ENCODE measurements around the gene USP33.
"Not testable (repeated sequence)": the region's sequence is repeated elsewhere in the genome, so short reads cannot be mapped to it uniquely, and the experiment has no call there.

Gene USP33

DNA sequence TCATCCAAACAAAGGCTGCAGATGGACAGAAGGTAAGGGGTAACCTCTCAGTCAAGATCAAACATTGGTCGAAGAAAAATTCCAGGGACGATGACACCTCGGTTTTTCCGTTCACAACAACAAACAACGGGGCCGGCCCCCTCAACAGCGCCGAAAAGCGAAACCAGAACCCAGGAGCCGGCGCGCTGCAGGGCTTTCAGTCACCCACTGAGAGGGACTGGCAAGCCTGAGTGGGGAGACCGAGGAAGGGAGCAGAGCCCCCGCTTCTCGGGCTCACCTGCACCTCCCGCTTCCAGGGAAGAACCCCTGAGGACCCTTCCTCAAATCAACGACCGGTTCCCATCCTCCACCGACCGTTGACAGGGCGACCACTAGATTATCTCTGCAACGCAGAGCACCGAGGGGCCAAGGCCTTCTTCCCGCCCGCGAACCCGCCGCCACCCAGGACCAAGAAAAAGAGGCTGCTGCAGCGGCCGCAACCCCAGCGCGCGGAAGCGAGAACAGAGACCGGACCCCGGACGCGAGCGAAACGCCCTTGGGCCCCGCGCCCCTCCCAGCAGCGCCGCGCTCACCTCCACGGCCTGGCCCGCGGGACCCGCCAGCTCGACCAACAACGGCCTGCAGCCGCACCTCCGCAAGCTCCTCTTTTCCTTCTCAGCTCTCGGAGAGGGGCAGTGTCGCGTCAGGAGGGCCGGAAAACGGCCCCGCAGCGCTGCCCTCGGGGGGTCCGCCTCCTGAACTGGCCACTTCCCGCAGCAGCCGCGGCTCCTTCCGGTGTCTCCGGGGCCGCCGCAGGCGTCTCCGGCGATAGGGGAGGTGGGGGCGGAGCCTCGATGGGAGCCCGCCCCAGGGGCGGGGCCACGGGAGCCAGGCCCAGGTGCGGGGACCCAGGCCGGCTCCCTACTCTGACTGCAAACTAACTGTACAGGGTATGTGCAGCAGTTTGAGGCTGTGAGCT, at the start of gene USP33:
Gene USP33, minus strand, starts transcription at position 782 of the 958 bp plus-strand sequence. CDS start 18,155 bp downstream, outside the sequence.
- peak; percentile 96 for DNase-seq

DNA sequence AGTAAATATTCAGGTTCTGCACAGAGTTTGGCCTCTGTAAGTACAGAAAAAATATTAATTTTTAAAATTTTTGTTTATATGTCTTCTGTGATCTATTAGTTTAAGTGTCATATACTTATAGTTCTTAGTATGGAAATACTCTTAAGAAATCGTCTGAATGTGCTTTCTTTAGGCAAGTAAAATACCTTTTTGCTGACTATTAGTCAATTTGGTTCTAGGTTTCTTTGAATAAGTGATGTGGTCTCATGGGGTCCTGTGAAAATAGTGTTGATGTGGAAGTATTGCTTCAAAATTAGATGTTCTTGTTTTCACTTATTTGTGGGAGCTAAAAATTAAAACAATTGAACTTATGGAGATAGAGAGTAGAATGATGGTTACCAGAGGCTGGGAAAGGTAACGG, 43.7 kb upstream of the USP33 start:
- DNase-seq = no peak

DNA sequence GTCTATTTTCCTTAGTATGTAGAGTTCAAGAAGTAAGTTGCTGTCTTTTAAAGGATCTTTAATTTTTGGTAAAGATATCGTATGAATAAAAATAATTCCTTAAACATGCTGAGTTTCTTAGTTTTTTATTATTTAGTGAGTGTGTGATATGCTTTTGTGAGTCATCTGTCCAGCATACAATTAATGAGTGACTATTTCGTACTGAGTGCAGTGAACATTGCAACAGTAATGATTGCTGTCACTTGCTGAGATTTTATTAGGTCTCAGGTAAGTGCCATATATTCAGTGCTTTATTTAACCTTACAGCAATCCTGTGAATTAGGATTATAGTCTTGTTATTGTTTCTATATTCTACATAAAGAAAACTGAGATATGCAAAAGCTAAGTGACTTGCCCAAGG, 42.4 kb upstream of the USP33 start:
- DNase-seq = no peak

DNA sequence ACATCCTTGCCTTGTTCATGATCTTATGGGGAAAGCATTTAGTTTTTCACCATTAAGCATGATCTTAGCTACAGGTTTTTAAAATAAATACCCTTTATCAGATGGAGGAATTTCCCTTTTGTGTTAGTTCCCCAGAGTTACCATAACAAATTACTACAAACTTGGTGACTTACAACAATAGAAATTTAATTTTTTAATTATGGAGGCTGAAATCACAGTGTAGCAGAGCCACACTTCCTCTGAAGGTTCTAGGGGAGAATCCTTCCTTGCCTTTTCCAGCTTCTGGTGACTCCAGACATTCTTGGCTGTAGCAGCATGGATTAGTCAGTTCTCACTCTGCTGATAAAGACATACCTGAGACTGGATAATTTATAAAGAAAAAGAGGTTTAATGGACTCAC, 38.3 kb upstream of the USP33 start:
- DNase-seq = no peak

DNA sequence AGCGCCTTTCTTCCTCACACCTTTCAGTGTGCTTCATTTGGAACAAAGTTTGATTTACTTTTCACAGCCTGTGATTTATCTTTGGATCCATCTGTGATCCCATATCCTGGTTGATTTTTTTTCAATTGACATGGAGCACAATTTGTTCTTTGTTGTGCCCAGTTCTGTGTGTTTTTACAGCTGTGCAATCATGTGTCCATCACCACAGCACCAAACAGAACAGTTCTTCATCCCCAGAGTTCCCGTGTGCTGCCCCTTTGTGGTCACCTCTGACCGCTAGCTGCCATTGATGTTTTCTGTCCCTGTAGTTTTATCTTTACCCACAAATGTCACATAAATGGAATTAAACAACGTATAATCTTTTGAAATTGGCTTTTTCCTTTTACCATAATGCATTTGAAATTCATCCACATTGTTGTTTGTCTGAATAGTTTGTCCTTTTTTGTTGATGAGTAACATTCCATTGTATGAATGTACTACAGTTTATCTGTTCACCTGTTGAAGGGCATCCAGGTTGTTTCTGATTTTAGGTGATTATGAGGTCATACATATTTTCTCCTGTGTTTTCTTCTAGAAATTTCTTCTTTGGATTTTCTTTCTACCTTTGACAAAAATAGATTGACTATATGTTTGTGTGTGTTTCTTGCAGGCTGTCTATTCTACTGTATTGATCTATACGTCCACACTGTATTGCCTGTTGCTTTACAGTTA, 37.2 kb upstream of the USP33 start:
- DNase-seq = no peak

DNA sequence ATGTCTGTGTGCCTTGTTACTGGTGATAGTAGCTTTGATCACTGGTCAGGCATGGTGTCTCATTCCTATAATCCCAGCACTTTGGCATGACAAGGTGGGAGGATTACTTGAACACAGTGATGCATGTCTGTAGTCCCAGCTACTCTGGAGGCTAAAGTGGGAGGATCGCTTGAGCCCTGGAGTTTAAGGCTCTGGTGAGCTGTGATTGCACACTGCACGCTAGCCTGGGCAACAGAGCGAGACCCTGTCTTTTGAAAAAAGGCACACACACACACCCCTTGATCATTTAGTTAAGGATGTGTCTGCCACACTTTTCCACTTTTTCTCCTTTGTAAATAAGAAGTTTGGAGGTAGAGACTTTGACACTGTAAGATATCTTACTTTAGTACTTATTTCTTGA, 34.9 kb upstream of the USP33 start:
- no peak for DNase-seq

DNA sequence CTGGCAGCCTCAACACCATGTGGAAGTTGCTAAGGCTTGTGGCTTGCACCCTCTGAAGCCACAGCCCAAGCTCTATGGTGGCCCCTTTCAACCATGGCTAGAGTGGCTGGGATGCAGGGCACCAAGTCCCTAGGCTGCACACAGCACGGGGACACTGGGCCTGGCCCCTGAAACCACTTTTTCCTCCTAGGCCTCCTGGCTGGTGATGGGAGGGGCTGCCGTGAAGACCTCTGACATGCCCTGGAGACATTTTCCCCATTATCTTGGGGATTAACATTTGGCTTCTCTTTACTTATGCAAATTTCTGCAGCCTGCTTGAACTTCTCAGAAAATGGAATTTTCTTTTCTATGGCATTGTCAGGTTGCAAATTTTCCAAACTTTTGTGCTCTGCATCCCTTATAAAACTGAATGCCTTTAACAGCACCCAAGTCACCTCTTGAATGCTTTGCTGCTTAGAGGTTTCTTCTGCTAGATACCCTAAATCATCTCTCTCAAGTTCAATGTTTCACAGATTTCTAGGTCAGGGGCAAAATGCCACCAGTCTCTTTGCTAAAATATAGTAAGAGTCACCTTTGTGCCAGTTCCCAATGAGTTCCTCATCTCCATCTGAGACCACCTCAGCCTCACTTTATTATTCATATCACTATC, 26.6 kb upstream of the USP33 start:
- DNase-seq = not testable (repeated sequence)

DNA sequence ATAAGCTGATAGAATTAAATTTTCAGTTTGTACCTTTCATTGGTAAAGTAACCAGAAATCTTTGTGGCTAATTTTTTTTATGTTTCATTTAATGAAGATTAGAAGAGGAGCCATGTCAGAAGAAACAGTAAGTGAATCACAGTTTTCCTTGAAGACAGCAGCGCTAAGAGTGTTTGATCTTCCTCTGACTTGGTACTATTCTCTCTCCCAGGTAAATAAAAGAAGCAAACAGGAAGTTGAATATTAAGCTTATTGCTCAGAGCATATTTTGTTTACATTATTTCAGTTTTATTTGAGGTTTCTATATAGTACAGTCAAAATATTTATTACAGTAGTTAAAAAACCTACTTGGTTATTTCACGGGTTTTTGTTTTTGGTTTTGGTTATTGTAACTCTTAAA, 23.5 kb upstream of the USP33 start:
- DNase-seq = no peak

DNA sequence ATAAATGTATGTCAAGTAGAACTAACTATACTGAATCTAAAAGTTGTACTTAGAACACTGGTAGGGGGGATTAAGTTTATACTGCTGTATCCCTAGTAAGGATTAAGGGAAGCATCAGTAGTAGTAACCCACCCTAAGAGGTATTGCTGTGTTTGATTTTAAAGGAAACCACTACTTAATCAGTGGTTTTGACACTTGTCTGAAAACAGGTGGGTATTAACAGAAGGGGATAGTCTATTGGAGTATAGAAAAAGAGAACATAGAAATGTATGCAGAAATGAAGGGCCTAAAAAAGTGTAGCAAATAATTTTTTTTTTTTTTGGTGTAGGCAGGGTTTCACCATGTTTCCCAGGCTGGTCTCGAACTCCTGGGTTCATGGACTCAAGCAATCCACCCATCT, 22.0 kb upstream of the USP33 start:
- no peak for DNase-seq

DNA sequence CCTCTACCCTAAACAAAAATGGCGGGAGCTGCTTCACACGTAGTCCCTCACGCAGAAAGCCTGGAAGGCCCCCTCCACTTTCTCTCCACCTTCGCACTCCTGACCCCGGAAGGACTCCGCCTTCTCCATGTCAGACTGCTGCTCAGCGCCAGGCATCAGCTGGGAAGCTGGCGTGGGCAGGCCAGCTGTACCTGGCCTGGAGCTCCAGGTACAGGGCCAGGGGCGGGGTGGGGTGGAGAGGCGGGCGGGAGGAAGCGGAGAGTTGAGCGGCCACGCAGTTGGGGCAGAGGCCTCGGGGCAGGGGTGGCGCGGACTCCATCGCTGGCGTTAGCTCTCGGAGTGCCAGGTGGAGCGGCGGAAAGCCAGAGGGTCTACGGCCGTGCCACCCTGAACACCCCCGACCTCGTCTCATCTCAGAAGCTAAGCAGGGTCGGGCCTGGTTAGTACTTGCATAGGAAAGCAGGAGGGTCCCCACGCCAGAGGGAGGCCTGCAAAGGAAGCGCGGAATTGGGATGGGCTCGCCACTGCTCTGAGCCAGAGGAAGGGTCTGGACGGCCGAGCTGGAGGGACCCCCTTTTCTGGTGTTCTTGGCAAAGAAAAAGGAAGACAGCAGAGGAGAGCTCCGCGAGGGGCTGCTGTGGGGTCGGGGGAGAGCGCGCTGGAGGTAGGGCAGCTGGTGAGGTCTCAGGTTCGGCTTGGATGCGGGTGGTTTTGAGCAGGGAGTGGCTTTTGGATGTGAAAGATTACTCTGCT, 20.1 kb upstream of the USP33 start, which contains the start of gene MIGA1:
Gene MIGA1, plus strand, starts transcription at position 121 of the 753 bp plus-strand sequence. CDS start 3,604 bp downstream, outside the sequence.
- DNase-seq = peak; percentile 91

DNA sequence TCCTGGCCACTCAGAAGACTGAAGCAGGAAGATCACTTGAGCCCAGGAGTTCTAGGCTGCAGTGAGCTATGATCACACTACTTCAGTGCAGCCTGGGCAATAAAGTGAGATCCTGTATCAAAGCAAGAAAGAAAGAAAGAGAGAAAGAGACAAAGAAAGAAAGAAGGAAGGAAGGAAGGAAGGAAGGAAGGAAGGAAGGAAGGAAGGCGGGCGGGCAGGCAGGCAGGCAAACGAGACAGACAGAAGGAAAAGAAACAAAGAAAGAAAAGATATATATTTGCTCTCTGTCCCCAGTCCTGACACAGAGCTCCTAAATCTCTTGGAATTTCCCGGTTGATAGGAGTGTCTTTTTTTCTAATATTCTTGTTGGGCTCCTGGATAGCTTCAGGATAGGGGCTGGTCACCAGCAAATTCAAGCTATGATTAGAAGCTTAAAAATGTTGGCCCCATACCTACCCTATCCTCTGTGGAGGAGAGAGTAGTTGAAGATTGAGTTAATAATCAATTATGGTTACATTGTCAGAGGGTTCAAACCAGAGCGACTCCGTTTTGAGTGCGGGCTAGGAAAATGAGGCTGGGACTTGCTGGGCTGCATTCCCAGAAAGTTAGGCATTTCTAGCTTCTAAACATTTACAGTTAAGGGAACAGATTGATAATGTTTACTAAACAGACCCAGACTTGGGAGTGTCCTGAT, 16.5 kb upstream of the USP33 start:
- no peak for DNase-seq

DNA sequence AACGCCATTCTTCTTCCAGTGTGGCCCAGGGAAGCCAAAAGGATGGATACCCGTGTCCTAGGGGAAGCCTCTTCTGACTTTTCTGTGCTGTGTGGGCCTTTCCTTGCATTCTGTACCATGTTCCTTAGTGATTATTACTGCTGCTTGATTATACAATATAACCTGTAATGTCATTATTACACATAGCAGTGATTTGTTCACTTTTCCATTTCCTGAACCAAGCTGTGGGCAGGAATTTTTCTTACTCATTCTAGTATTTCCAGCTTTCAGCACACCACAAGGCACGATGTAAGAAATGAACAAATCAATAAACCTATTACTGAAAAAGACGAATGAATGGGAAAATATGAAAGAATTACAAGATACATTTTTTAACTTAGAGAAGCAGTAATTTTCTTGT, 8.4 kb upstream of the USP33 start:
- DNase-seq = no peak

DNA sequence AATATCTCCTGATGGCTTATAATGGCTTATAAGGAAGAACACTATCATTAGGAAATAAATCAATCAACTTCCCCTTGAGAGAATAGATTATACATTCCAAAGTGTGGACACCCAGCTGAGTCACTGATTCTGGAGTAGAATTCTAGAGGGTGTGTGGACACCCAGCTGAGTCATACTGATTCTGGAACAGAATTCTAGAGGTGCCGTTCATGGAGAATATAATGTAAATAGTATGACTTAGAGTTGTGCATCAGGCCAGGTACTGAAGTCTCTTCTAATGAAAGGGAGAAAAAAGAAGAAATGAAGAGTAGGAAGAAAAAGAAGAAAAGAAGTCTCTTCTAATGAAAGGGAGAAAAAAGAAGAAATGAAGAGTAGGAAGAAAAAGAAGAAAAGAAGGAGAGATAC, 2.4 kb upstream of the USP33 start:
- no peak for DNase-seq

DNA sequence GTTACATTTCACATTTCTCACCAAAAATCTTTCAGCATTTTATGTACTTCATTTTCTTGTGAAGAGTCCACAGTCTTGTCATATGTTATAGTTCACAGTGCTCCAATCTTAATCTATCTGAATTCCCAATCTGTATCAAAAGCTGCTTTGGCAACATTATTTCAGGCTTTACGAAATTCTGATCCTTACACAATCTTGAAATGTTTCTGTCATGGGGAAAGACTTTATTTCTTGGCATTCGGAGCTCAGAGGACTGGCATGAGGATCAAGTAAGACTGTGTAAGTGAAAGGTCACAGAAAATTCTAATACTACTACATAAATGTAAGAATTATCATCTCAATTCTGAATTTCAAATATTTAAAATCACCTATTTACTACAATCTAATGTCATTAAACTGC, 2.0 kb downstream of the USP33 start:
- no peak for DNase-seq

DNA sequence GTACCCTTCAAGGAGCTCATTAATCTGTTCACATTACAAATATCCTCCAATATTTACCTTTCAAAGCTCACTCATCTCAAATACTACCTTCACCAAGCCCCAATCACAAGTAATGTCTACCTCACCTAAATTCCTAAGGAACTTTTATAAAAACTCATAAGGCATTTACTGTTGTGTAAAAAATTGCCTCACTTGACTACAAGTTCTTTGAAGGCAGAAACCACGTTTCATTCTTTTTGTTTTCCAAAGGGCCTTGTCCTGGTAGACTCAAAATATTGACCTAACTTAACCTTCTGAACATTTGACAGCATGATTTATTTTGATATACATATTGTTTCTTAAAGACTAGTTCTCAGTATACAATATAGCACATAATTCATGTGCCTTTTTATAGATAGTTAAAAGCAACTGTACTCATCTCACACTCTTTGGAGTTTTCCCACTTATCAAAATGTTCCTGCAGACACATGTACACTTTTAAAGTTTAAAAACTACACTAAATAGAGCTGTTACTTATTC, 2.5 kb downstream of the USP33 start:
- DNase-seq = no peak

DNA sequence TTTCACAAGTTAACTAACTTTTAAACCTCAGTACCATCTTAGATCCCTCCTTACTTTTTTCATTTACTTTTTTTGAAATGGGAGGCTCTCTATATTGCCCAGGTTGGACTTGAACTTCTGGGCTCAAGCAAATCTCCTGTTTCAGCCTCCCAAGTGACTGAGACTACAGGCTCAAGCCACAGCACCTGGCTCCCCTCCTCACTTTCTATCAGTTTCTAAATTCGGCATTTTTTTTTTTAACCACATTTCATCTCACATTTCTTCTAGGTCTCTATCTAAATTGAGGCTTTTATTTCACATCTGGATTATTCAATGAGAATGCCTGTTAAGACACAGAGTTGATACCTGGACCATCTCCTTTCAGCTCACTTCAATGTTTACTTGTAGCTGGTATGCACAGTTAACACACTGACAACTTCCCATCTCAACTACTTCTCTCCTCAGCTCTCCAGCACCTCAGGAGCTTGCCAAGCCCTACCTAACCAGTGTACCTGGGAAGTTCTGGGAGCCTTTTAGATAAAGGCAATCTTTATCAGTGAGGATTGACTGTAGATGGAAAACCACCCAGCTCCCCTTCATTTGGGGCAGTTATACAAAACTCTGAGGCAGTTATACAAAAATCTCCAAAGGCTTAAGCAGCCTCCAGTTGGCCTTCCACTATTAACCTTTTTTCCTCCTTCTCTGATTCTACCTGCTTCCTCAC, 3.4 kb downstream of the USP33 start:
- DNase-seq = no peak

DNA sequence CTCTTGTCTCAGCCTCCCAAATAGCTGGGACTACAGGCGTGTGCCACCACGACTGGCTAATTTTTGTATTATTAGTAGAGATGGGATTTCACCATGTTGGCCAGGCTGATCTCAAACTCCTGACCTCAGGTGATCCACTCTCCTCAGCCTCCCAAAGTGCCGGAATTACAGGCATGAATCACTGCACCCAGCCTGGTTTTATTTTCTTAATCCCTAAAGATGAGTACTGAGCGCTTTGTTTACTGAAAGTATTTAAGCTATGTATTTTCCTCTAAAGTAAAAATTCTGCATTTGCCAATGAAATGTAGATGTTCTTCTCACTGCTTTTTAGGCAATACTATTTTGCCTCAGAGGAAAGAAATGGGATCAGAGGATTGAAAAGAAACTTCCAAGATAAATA, 10.2 kb downstream of the USP33 start:
- not testable (repeated sequence) for DNase-seq

DNA sequence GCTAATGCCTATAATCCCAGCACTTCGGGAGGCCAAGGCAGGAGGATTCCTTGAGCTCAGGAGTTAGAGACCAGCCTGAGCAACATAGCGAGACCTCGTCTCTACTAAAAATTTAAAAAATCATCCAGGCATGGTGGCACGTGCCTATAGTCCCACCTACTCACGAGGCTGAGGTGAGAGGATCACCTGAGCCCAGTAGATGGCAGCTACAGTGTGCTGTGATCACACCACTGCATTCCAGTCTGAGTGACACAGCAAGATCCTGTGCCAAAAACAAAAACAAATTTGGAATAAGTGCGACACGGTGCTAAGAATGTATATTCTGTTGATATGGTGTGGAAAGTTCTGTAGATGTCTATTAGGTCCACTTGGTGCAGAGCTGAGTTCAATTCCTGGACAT, 15.1 kb downstream of the USP33 start:
- no peak for DNase-seq

DNA sequence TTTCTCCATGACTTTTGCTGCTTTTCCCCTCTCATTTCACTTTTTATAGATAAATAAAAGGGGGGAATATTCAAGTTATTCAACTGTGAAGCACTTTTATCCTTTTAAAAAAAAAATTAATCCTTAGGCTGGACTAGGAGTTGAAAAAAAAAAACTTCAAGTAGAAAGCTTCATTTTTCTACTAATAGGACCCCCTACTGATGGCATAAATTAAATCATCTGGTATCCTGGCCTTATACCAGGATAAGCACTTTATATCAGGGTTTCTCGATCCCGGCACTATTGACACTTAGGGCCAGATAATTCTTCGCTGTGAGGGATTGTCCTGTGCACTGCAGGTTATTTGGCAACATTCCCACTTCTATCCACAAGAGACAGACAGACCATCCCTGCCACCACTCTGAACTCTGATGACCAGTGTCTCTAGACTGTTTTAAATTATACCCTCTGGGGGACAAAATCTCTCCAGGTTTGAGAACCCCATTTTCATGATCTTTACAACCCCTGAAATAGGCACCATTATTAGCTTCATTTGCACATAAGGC, 17.6 kb downstream of the USP33 start:
- DNase-seq = no peak

DNA sequence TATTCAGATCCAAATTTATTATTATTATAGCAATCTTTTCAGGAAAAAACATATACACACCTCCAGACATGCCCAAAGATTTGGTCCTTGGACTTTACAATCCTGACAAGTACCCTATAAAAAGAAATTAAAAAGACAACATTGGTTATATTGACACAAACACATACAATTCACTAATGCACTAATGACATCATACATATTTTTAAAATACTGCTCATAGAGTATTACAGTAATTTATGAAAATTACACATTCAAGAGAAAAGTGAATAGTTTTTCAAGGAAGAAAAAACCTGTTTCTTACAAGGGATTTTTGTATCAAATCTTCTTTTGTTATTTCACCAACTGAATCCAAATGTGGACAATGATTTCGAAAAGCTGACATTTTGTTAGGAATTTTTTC, 18.3 kb downstream of the USP33 start:
- DNase-seq = no peak

DNA sequence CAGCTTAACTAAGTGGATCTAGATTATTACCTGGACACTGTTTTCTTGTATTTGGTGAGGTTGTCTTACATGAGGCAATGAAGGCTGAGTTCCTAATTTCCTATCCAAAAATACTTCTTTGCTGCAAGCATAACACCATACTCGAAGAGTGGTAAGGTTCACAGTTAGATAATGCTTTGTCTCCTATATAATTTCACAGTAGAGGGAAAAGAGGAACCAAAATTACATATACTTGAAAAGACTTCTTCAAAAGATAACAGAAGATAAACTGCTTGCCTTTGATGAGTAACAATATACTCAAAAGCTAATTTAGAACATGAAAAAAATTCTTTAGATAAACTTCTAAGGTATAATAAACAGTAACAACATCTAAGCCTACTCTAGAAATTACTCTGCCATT, 20.4 kb downstream of the USP33 start:
- no peak for DNase-seq
